Transverse colon (tissue), 4 donors: ENCODE measurements around the gene KIF3A.

Experiments
- POLR2A ChIP-seq: fragments of 450-650 bp; IDR thresholded peaks from one replicate; pipeline ENCODE4 v1.6.1; 2016; ENCODE audit warnings: antibody characterized with exemption, mild to moderate bottlenecking, moderate library complexity
- POLR2AphosphoS5 ChIP-seq, 3 donors: sonication (generic); formaldehyde crosslinking; IDR thresholded peaks; one replicate each; pipeline ENCODE4 v1.6.1; 2016; ENCODE audit warnings: antibody characterized with exemption in 3 of 3
- TF ChIP-seq, protein P1 (sequence below), 5 experiments: fragments of 200-600 bp in 3 of 5; fragments of 450-650 bp in 2 of 5; sonication (generic) in 3 of 5; IDR thresholded peaks; 1 replicate in 2 of 5; 2 replicates in 3 of 5; pipeline ENCODE4 v1.5.1; 2016 to 2017; ENCODE audit warnings: antibody characterized with exemption in 5 of 5, inconsistent platforms in 3 of 5, mild to moderate bottlenecking in 2 of 5, moderate library complexity in 1 of 5

DNA sequence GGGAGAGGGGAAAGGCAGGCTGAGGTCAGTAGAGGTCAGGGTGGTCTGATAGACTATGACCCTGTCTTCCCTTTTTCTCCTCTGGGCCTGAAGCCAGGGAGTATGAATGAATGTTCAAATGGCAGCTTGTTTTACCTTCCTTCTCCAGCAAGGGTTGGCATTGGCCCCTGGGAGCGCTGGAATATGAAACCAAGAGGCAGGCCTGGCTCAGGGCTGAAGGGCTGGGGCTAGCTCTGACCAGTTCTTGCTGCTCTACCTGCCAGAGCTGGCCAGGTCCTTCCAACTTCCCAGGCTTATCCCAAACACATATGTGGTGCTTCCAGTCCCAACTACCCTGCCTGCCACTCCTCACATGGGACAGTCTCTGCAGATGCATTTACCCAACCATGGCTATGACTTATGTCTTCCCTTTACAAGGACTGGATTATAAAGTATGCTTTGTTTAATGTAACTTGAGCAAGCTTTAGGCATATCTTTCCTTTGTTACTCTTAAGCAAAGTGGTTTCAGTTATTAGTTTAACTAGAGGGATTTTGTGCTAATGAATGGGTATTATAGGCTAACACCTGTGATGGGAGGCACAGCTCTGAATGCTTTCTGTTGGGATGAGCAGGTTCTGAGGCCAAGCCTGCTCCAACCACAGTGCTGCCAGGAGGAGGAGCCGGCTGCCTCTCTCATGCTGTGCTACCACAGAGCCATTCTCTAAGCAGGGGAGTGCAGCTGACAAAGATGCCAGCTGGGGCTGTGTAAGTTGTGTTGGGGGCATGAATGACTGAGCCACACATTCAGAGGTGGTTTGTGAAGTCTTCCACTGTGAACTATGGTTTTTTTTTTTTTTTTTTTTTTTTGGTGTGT lies 16.0 kb upstream of the KIF3A start:
- TF ChIP-seq, protein P1, sequence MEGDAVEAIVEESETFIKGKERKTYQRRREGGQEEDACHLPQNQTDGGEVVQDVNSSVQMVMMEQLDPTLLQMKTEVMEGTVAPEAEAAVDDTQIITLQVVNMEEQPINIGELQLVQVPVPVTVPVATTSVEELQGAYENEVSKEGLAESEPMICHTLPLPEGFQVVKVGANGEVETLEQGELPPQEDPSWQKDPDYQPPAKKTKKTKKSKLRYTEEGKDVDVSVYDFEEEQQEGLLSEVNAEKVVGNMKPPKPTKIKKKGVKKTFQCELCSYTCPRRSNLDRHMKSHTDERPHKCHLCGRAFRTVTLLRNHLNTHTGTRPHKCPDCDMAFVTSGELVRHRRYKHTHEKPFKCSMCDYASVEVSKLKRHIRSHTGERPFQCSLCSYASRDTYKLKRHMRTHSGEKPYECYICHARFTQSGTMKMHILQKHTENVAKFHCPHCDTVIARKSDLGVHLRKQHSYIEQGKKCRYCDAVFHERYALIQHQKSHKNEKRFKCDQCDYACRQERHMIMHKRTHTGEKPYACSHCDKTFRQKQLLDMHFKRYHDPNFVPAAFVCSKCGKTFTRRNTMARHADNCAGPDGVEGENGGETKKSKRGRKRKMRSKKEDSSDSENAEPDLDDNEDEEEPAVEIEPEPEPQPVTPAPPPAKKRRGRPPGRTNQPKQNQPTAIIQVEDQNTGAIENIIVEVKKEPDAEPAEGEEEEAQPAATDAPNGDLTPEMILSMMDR (IDR thresholded peaks at IDR 0.05) = no peak
- no peak for TF ChIP-seq POLR2A
- TF ChIP-seq POLR2AphosphoS5 (IDR thresholded peaks at IDR 0.05) = no peak
